NCI-H146 treated with DMSO at 0.1 percent for 48 hours (cell line): ENCODE results near the gene LCLAT1.
A peak's percentile ranks its signal among the peaks of the same experiment; 100 is the strongest.

Experiments used
- DNase-seq: peaks from one replicate; lab custom pipeline; 2025; ENCODE audit not compliant: unreplicated experiment; lab: John Stamatoyannopoulos, UW

The LCLAT1 gene

DNA sequence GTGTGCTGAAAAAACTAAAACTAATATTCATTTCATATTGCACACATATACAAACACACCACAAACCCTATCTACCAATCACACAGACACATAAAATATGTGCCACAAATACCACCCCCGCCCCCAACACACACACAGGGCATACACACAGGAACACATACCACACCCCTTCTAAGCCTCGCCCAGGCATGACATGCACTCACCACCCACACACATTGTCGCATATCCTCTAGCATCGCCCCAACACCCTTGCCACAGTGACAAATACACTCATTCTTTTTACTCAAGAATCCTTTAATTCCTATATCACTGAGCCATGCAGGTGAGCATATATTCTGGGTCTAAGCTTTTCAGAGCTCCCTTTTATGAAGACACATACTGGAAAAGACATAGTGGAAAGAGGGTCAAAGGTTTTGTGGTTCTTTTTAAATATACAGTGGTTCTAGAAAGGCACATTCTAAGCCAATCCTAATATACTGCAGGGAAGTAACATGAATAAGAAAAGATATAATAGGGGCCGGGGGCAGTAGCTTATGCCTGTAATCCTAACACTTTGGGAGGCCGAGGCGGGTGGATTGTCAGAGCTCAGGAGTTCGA, 24.5 kb upstream of the LCLAT1 start:
- peak; percentile 6 for DNase-seq

DNA sequence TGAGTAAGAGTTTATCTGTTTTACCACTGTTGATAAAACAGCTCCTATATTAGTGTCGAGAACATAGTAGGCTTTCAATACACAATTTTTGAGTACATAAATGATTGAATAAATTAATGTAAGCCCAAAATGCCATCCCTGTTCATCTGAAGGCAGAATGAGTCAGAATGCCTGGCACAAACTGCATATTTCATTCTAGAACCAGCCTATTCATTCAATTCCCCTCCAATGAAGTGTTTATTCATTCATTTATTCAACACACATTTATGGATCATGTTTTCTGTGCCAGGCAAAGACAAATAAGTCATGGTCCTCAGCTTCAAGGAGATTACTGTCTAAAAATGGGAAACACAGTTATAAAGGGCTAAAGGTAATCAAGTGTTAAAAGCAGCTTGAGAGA, 22.8 kb upstream of the LCLAT1 start:
- DNase-seq: no peak

DNA sequence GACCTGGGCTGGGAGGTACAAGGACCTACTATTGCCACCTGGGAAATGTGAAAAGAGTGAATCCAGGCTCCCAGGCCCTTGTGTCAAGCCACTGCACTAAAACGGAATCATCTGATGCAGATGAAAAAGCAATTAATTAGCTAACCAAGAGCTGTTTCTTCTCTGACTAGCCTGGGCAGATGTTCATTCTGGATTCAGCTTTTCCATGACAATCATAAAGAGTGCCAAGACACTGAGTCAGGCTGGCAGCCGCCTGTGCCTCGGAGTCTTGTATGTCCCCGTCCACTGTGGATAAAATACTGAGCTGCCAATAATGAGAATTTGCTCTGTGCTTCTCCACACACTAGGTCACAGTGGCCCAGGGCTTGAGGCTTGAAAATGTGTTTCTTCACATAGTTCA, 21.7 kb upstream of the LCLAT1 start:
- DNase-seq: no peak

DNA sequence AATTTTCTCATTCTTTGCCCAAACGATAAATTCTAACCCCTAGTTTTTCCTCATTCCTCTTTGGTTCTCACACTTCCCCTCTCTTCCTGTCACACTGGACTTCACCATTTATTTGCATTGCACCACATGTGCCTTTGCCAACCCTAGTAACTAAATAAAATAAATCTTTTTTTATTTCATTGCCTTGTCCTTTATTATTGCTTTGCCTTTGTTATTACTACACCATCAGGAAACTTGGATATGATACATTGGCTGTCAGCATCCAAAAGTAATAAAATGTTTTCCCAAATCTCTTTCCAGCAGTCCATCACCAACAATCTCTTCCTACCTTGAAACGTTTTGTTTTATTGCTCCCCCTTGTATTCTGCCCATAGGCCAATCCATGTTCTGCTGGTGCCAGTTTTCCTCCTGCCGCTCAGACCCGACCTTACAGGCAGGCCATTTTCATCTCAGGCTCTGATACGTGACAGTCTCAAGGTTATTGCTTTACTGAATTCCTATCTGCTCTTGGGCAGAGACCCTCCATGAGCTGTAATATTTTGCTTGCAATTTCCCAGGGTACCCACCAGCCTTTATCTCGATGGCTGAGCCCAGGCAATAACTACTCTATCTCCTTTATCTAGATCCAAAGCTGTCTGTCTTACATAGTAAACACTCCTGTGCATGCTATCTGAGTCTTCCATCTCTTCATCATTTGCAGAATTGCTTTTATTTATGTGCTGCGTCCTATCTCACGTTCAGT, 19.3 kb upstream of the LCLAT1 start:
- DNase-seq: no peak

DNA sequence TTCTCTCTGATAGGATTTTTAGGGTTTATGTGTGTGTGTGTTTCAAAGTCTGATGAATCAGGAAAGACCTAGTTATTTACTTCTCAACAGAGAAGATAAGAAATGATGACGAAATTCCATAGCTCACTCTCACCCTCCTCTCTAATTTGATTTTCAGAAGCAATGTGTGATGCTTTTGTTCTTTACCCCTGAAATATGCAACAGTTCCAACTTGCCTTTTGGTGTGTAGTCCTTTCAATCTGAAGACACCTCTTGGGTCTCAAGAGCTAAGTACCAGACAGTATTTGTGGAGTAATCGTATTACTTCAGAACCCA, 18.7 kb upstream of the LCLAT1 start:
- no peak for DNase-seq

DNA sequence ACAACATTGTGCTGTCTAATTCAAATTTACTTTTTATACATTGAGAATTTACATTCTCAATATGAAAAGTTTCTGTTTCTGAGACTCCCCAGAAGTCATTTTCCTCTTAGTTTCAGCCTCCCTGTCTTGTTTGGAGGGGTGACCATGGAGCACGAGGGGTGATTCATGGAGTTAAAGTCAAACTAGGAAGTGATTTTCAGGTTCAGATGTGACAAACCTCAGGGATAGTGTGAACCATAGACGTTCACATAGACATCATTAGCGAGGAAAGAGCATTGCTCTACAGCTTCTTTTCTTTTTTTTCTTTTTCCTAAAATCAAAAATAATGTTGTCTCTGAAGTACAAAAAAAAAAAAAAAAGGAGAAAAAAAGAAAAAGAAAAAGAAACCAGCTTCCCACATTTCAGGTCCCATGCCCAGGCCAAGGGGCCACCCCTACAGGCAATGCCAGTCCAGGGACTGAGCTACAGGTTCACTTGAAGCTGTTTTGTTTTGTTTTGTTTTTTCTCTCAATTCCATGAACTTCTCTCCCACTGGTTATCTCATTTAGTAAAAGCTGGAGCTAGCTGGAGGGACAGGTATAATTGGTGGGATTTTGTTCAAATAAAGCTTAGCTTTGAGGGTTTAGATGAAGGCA, 18.1 kb upstream of the LCLAT1 start:
- no peak for DNase-seq

DNA sequence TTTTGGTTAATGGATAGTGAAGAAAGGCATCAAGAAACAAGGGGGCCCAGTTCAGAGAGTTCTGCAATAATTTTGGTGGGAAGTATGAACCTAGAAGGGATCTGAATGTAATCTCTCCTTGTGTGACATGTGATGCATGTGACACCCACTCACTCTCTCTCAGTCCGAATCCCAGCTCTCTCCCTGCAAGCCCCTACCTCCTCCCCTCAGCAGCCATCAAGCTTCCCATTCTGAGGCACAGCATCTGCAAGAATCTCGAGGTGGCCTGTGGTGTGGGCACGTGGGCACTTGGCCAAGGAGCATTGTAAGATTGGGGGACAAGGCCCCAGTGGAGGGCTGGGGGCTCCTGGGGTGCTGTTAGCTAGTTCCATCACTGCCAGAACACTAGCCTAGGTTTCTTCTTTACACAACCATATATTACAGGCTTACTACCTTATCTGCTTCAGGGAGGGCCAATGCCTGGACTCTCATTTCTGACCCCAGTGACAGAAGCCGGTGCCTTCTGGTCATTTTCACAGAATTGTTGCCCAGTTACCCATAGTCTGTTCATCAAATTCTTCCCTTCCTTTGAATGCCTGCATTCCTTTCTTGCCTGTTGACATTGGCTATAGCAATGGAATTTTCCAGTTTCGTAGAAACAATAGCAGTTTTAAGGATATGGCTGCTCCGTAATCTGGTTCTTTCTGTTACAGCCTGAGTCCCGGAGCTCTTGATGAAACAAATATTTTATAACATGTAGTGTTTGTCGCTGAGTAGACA, 13.3 kb upstream of the LCLAT1 start:
- DNase-seq: no peak

DNA sequence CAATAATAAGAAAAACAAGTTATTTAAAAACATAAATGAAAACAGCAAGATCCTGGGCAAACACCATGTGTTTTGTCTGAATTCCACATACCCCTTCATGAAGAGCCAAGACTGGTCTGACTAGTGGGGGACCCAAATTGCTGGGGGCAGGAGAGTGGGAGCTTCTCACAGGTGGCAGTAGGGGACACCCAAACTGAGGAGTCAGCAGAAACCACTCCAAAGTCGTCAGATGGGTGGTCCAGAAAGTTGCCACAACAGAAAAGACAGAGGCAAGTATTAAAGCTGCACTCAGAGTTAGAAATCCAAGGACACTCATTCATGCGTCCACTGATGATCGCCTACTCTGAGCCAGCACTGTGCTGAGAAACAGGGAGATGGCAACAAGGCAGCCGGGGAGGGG, 12.3 kb upstream of the LCLAT1 start:
- no peak for DNase-seq

DNA sequence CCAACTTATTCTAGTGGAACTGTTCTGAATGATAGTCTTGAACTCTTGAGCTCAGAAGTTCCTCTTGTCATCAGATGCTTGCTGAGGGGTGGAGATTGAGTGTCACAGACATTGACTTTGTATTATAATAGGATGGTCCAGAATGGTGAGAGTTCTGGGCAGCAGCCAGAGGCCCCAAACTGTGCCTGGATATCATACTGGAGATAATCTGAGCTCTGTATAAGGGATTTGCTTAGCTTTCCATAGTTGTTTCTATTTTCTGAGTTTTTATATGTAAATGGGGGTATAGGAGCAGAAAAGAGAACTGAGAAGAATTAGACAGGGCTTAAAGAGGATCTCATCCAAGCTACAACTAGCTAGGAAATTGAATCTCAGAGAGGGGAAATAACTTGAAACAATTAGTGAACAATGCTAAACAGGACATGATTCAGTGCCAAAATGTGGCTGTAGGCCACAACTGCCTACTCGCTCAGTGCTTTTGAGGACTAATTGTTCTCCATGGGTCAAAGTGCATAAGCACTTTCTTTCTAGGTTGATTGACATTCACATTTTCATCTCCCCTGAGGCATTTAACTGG, 10.1 kb upstream of the LCLAT1 start:
- DNase-seq: no peak

DNA sequence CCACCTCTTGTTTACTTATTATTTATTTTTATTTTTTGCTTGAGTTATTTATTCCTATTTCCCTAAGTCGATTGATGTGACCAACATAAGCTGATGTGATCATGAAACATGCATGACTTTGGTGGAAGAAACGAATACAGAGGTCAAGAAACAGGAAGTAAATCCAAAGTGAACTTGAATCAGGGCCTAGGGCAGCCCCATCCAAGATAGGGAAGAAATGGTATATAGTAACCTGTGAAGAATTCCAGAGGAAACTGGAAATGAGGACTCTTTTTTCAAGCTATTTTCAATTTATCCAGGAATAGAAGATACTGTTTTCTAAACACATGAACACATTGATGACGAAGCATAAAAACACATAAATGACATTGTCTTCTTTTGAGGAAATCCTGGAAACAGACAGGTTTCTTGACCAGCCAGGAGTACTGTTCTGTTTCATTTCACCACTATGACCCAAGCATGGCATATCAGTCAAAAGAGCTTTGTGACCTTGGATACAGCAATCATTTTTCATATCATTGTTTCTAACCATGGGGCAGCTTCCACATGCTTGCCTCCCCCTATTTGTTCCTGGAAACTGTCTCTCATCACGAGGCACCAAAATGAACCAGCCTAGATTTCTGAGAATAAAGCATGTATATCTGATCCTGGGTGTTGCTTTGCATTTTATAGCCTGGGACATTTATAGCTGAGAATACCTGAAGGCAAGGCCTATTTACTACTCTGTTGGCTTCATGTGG, 9.1 kb upstream of the LCLAT1 start:
- no peak for DNase-seq

DNA sequence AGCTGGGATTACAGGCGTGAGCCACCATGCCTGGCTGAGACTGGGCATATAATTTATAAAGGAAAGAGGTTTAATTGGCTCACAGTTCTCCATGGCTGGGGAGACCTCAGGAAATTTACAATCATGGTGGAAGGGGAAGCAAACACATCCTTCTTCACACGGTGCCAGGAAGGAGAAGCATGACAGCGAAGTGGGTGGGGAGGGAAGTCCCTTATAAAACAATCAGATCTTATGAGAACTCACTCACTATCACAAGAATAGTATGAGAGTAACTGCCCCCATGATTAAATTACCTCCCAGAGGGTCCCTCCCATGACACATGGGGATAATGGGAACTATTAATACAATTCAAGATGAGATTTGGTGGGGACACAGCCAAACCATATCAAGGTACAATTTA, 7.8 kb upstream of the LCLAT1 start:
- DNase-seq: no peak

DNA sequence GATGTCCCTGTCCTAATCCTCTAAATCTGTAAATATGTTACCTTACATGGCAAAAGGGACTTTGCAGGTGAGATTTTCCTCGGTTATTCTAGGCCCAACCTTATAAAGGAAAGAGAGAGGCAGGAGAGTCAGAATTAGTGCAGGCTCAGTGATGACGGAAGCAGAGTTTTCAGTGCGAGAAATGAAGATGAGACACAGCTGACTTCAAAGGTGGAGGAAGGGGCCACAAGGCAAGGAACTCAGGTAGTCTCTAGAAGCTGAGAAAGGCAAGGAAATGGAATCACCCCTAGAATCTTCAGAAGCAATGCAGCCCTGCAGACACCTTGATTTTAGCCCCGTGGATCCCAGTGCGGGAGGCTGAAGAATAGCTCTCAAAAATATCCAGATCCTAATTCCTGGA, 7.2 kb upstream of the LCLAT1 start:
- no peak for DNase-seq

DNA sequence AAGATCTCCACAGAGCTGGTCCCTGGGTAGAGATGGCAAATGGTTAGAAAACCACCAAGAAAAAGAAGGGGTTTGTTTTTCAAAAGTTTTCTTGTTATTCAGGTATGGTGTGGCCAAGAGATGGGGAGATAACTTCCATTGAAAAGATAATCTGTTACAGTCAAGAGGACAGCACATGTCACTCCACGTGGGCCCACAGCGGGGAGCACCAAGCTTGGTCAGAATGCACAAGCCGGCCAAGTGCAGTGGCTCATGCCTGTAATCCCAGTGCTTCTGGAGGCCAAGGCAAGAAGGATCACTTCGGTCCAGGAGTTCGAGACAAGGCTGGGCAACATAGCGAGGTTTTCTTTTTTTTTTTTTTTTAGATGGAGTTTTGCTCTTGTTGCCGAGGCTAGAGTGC, 6.0 kb upstream of the LCLAT1 start:
- DNase-seq: no peak

DNA sequence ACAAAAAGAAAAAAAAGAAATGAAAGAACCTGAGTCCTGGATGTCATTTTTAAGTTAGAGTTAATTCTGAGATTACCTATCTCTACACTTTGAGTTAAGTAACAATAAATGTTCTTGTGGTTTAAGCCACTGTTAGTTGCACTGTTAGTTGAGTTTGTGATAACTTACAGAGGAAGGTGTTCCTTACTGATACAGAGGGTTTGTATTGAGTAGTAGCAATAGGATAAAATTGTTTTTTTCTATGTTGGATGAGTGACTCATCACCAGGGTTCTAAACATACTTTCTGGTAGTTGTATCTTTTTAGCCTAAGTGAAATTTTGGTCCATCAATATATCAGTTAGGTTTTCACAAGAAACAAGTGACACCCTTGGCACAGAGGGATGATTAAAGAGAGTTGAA, 4.0 kb upstream of the LCLAT1 start:
- DNase-seq: no peak

DNA sequence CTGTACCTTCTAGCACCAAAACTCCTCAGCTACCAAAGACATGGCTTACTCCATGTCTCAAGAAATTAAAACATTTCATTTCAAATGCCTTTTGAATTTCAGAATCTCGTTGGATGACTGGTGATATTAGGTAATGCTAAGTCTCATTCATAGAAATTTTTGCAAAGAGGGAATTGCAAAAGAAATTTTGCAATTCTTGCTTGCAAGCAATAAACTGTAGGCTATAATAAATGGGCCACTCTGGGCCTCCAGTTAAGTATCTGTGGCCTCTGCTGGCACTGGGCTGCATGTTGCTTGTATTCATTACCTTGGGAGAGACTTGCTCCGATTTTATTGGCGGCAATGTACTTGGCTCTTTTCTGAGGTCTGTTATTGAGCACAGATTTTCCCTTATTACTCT, 2.8 kb upstream of the LCLAT1 start:
- no peak for DNase-seq

DNA sequence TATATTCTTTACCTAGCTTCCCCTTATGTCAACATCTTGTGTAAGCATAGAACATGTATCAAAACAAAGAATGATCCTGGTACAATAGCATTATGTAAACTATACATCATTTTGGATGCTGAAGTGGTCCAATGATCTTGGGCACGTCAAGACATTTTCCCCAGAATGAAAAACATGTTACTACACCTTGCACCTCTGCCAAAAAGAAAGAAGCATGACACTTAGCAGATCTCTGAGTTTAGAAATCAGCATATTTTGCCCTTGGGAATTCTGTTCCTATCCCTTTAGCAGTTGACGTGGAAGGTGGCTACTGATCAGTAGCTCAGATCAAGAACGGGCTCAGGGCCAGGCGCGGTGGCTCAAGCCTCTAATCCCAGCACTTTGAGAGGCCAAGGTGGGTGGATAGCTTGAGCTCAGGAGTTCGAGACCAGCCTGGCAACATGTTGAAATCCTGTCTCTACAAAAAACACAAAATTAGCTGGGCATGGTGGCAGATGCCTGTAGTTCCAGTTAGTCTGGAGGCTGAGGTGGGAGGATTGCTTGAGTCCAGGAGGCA, 1.7 kb upstream of the LCLAT1 start:
- no peak for DNase-seq

DNA sequence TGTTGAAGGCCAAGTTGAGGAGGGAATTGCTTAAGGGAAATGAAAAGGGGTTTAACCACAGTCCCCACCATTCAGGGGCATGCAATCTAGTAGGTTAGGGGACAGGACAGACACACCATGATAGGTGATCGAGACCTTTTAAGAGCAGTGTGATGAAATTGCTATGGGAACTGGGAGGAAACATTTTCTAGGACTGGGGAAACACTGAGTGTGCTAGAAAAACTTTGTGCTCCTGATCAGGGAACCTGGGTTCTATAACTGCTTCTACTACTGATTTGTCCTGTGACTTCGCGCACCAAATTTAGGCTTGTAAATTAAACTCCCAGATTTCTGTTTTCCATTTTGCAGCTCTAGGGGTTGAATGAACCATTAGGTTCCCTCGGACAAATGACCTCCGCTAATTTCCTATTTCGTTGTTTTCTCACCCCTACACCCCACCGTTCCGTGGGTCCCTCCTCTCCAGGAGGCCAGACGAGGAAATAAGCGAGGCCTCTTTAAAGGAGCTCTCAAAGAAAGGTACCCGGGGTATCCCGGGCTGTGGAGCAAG, 371 bp upstream of the LCLAT1 start:
- DNase-seq: no peak

DNA sequence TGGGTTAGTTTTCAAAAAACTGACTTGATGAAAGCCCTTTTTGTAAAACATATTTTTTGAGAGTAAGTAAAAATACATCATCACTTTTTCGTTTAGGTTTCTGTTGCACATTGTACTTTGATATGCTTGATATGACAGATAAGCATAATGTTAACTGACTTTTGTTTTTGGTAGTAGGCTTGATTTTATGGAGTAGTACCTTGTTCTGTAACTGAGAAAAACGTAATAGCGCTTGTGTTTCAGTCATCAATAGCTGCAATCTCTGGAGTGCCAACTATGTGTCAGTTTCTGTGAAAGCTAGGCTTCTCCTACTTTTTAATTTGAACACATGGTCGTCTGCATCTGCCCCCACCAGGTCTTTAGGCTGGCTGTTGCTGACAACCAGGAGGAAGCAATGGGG, 1.3 kb downstream of the LCLAT1 start:
- no peak for DNase-seq

DNA sequence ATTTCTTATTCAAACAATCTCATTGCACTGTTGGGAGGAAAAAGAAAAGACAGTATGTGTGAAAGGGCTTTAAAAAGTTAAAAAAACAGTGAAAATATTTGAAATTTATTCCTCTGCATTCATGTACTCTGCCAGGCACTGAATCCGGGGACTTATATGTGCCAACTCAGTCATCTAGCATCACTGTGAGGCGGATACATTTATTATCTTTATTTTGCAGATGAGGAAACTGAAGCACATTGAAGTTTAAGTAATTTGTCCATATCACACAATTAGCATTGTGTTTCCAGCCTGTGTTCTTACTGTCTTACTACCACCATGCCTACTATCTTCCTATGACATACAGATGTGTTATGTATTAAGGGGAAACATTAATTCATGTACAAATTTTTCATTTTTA, 1.8 kb downstream of the LCLAT1 start:
- no peak for DNase-seq

DNA sequence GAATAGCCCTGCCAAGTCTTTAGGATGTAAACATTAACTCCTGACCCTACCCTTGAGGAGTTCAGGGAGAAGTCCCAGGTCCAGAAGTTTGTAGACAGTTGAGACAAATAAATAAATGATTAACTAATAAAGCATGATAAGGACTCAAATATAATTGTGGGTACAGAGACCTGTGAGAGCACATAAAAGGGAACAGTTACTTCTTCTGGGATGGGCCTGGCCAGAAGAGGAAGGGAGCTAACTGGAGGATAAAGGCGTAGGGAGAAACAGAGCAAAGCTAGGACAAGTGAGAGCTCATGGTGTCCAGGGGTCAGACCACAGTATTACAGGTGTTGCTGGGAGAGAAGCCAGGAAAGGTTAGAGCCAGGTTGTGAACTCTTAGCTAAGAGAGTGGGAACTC, 3.0 kb downstream of the LCLAT1 start:
- DNase-seq: no peak
